Measurements from ENCODE around the gene SPOP. TPM values are rescaled to one million over a fixed set of nuclear protein-coding genes. Genes with fewer than 3 reads are reported as not detected.

The SPOP gene
- total RNA-seq, 4 donors from 2014 or later: 27.5 to 57.5 (median 53.5) TPM

DNA sequence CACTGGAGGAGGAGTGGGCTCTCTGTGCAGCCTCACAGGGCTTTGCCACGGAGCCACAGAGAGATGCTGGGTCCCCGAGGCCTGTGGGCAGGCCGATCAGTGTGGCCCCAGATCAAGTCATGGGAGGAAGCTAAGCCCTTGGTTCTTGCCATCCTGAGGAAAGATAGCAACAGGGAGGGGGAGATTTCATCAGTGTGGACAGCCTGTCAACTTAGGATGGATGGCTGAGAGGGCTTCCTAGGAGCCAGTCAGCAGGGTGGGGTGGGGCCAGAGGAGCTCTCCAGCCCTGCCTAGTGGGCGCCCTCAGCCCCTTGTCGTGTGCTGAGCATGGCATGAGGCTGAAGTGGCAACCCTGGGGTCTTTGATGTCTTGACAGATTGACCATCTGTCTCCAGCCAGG is 98.4 kb downstream of the SPOP start:
- in situ Hi-C loops (cut with MboI; ENCODE audit: low sequenced_read_pairs in 4 of 4) (loop anchor here in 2 of 4 donors (10.0 kb wide), 2 partner anchors 265 to 275 kb away; partner anchors contain the start of gene TAC4 (in 1 of the 2)), intact Hi-C loops (cut with DNase I; ENCODE audit: low total_unique reads) (loop anchor here (5.0 kb wide), 1 partner anchor 33 kb away; no protein-coding TSS in a partner anchor)
- Histone ChIP-seq H3K4me3 (no peak overlapping the region), H3K4me1 (peaks cover 11 to 19% of the 10 kb centered on the region in 2 donors), H3K9me3 (no peaks in the 10 kb centered on the region), H3K36me3 (no peaks in the 10 kb centered on the region), H3K27ac (no peak overlapping the region), H3K27me3 (peaks cover 0 to 4% (median 0%) of the 10 kb centered on the region in 3 donors)
- ATAC-seq (no peak), DNase-seq (no peak)
- no peak for TF ChIP-seq POLR2A (IDR thresholded peaks at IDR 0.05)
- TF ChIP-seq, protein P1, sequence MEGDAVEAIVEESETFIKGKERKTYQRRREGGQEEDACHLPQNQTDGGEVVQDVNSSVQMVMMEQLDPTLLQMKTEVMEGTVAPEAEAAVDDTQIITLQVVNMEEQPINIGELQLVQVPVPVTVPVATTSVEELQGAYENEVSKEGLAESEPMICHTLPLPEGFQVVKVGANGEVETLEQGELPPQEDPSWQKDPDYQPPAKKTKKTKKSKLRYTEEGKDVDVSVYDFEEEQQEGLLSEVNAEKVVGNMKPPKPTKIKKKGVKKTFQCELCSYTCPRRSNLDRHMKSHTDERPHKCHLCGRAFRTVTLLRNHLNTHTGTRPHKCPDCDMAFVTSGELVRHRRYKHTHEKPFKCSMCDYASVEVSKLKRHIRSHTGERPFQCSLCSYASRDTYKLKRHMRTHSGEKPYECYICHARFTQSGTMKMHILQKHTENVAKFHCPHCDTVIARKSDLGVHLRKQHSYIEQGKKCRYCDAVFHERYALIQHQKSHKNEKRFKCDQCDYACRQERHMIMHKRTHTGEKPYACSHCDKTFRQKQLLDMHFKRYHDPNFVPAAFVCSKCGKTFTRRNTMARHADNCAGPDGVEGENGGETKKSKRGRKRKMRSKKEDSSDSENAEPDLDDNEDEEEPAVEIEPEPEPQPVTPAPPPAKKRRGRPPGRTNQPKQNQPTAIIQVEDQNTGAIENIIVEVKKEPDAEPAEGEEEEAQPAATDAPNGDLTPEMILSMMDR (IDR thresholded peaks at IDR 0.05 in 4 of 5, conservative IDR thresholded peaks at IDR 0.05 in 1 of 5): no peak

DNA sequence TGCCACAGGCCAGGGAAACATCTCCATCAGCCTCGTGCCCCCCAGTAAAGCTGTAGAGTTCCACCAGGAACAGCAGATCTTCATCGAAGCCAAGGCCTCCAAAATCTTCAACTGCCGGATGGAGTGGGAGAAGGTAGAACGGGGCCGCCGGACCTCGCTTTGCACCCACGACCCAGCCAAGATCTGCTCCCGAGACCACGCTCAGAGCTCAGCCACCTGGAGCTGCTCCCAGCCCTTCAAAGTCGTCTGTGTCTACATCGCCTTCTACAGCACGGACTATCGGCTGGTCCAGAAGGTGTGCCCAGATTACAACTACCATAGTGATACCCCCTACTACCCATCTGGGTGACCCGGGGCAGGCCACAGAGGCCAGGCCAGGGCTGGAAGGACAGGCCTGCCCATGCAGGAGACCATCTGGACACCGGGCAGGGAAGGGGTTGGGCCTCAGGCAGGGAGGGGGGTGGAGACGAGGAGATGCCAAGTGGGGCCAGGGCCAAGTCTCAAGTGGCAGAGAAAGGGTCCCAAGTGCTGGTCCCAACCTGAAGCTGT is 98.9 kb downstream of the SPOP start:
- H3K4me3 ChIP-seq: no peak overlapping the region
- in situ Hi-C loops (cut with MboI; ENCODE audit: low sequenced_read_pairs in 4 of 4) (loop anchor here in 2 of 4 donors (10.0 kb wide), 2 partner anchors 266 to 276 kb away; partner anchors contain the start of gene TAC4 (in 1 of the 2)), intact Hi-C loops (cut with DNase I; ENCODE audit: low total_unique reads) (loop anchor here (5.0 kb wide), 1 partner anchor 33 kb away; no protein-coding TSS in a partner anchor)
- peaks cover 0 to 4% (median 0%) of the 10 kb centered on the region in 3 donors for H3K27me3 ChIP-seq
- H3K4me1 ChIP-seq: peaks cover 11 to 19% of the 10 kb centered on the region in 2 donors
- no peak for TF ChIP-seq POLR2A (IDR thresholded peaks at IDR 0.05)
- TF ChIP-seq, protein P1 (IDR thresholded peaks at IDR 0.05 in 4 of 5, conservative IDR thresholded peaks at IDR 0.05 in 1 of 5): no peak
- no peaks in the 10 kb centered on the region for H3K9me3 ChIP-seq
- DNase-seq (no peak), ATAC-seq (no peak)
- H3K36me3 ChIP-seq: no peaks in the 10 kb centered on the region
- H3K27ac ChIP-seq: no peak overlapping the region

- no peak overlapping the region for H3K27ac ChIP-seq
- no peak overlapping the region for H3K4me3 ChIP-seq
- intact Hi-C loops (cut with DNase I; ENCODE audit: low total_unique reads) (loop anchor here (5.0 kb wide), 1 partner anchor 34 kb away; no protein-coding TSS in a partner anchor), in situ Hi-C loops (cut with MboI; ENCODE audit: low sequenced_read_pairs in 4 of 4) (loop anchor here in 2 of 4 donors (10.0 kb wide), 2 partner anchors 266 to 276 kb away; partner anchors contain the start of gene TAC4 (in 1 of the 2))
- ATAC-seq: no peak
- peaks cover 11 to 19% of the 10 kb centered on the region in 2 donors for H3K4me1 ChIP-seq
- no peaks in the 10 kb centered on the region for H3K36me3 ChIP-seq
- DNase-seq: no peak
- H3K27me3 ChIP-seq: peaks cover 0 to 4% (median 0%) of the 10 kb centered on the region in 3 donors
- TF ChIP-seq, protein P1 (IDR thresholded peaks at IDR 0.05 in 4 of 5, conservative IDR thresholded peaks at IDR 0.05 in 1 of 5): no peak
- no peak for TF ChIP-seq POLR2A (IDR thresholded peaks at IDR 0.05)
- H3K9me3 ChIP-seq: no peaks in the 10 kb centered on the region
Observed at GRCh38 chr17:49578414-49578813, 99.5 kb downstream of the SPOP start.

GRCh38 chr17:49577963-49578362 is 99.9 kb downstream of the SPOP start:
- no peak overlapping the region for H3K4me3 ChIP-seq
- TF ChIP-seq POLR2A (IDR thresholded peaks at IDR 0.05): no peak
- TF ChIP-seq, protein P1 (IDR thresholded peaks at IDR 0.05 in 4 of 5, conservative IDR thresholded peaks at IDR 0.05 in 1 of 5): no peak
- no peaks in the 10 kb centered on the region for H3K36me3 ChIP-seq
- DNase-seq (no peak), ATAC-seq (no peak)
- peaks cover 0 to 4% (median 0%) of the 10 kb centered on the region in 3 donors for H3K27me3 ChIP-seq
- in situ Hi-C loops (cut with MboI; ENCODE audit: low sequenced_read_pairs in 4 of 4): loop anchor here in 2 of 4 donors (10.0 kb wide), 2 partner anchors 267 to 277 kb away; partner anchors contain the start of gene TAC4 (in 1 of the 2)
- H3K4me1 ChIP-seq: peaks cover 11 to 19% of the 10 kb centered on the region in 2 donors
- intact Hi-C loops (cut with DNase I; ENCODE audit: low total_unique reads): loop anchor here (5.0 kb wide), 1 partner anchor 34 kb away; no protein-coding TSS in a partner anchor
- no peak overlapping the region for H3K27ac ChIP-seq
- no peaks in the 10 kb centered on the region for H3K9me3 ChIP-seq

Measured in gastrocnemius medialis (tissue), 4 donors.